Measurements from ENCODE around the gene STAT3.
"Not testable (repeated sequence)": the region's sequence is repeated elsewhere in the genome, so short reads cannot be mapped to it uniquely, and the experiment has no call there.

STAT3 gene

DNA sequence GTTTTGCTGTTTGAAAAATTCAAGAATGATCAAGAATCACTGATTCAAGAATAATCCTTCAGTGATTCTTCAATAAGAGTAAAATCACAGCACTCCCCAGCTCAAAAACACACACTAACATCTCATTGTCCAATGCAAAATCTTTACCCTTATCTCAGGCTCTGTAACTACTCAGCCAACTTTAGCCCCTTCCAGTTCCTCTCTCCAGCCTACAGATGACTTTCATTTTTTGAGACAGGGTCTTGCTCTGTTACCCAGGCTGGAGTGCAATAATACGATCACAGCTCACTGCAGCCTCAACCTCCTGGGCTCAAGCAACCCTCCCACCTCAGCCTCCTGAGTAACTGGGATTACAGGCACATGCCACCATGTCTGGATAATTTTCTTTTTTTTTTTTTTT is 25.0 kb downstream of the STAT3 start:
- TF ChIP-seq, protein P1, sequence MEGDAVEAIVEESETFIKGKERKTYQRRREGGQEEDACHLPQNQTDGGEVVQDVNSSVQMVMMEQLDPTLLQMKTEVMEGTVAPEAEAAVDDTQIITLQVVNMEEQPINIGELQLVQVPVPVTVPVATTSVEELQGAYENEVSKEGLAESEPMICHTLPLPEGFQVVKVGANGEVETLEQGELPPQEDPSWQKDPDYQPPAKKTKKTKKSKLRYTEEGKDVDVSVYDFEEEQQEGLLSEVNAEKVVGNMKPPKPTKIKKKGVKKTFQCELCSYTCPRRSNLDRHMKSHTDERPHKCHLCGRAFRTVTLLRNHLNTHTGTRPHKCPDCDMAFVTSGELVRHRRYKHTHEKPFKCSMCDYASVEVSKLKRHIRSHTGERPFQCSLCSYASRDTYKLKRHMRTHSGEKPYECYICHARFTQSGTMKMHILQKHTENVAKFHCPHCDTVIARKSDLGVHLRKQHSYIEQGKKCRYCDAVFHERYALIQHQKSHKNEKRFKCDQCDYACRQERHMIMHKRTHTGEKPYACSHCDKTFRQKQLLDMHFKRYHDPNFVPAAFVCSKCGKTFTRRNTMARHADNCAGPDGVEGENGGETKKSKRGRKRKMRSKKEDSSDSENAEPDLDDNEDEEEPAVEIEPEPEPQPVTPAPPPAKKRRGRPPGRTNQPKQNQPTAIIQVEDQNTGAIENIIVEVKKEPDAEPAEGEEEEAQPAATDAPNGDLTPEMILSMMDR (IDR thresholded peaks at IDR 0.05; ENCODE audit: insufficient read depth, low read length, poor library complexity, severe bottlenecking), result no peak
- TF ChIP-seq EZH2phosphoT487 (conservative IDR thresholded peaks at IDR 0.05; ENCODE audit: low read length), result no peak
- Histone ChIP-seq H3K27ac (ENCODE audit: low read depth, low read length) (no peak overlapping the region), H3F3A (ENCODE audit: insufficient read depth) (no peaks in the 10 kb centered on the region; the same call in 1 of the 2 replicates), H4K20me1 (ENCODE audit: low read depth, low read length) (peaks cover 5% of the 10 kb centered on the region; the same call in 1 of the 2 replicates), H3K9me3 (ENCODE audit: insufficient read depth, low read length) (no peaks in the 10 kb centered on the region), H3K79me2 (ENCODE audit: insufficient read depth, low read length) (no peaks in the 10 kb centered on the region), H3K4me3 (ENCODE audit: insufficient read depth, low read length, poor library complexity, severe bottlenecking) (no peak overlapping the region), H3K9ac (ENCODE audit: low read length) (no peak overlapping the region), H3K36me3 (ENCODE audit: low read length) (no peaks in the 10 kb centered on the region), H3K9me2 (replicated peaks; ENCODE audit: insufficient read depth, low read length) (no peaks in the 10 kb centered on the region), H3K27me3 (ENCODE audit: low read length) (no peaks in the 10 kb centered on the region), H2AFZ (ENCODE audit: low read depth, low read length, severe bottlenecking) (no peak overlapping the region), H3K4me2 (ENCODE audit: low read depth, low read length, poor library complexity, severe bottlenecking) (no peak overlapping the region)

DNA sequence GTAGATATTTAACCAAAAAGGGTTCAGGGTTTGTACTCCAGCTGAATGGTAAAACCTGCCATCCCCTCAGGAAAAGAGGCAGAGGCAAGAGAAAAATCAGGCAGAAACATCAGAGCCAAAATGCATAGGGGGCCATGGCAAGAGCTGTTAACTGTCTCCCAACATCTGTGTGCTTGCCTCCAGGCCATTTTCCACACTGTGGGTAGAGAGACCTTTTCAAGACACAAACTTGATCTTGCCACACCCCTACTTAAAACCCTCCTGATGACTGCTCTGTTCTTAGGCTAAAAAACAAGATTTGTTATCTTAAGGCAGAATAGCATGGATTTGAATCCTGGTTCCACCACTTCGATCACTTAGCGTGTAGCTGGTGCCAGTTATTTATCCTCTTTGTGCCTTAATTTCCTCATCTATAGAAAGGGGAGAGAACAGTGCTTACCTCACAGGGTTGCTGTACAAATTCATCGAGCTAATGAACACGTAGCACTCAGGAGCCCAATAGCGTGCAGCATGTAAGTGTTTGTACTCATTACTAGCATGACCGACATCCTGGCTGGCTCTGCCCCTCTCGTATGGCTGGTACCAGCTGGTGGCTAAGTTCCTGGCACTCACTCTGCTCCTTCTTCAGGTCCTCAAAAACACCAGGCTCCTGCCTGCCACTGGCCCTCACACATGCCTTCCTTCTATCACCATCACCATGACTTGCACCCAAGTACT is 25.8 kb downstream of the STAT3 start:
- Histone ChIP-seq H3K9me3 (ENCODE audit: insufficient read depth, low read length) (no peaks in the 10 kb centered on the region), H3K4me3 (ENCODE audit: insufficient read depth, low read length, poor library complexity, severe bottlenecking) (no peak overlapping the region), H3K36me3 (ENCODE audit: low read length) (no peaks in the 10 kb centered on the region), H3K4me2 (ENCODE audit: low read depth, low read length, poor library complexity, severe bottlenecking) (no peak overlapping the region), H3K9ac (ENCODE audit: low read length) (no peak overlapping the region), H2AFZ (ENCODE audit: low read depth, low read length, severe bottlenecking) (no peak overlapping the region), H3F3A (ENCODE audit: insufficient read depth) (no peaks in the 10 kb centered on the region), H3K27me3 (ENCODE audit: low read length) (no peaks in the 10 kb centered on the region), H3K9me2 (replicated peaks; ENCODE audit: insufficient read depth, low read length) (no peaks in the 10 kb centered on the region), H3K27ac (ENCODE audit: low read depth, low read length) (no peak overlapping the region), H4K20me1 (ENCODE audit: low read depth, low read length) (peaks cover 5% of the 10 kb centered on the region; the same call in 1 of the 2 replicates), H3K79me2 (ENCODE audit: insufficient read depth, low read length) (no peaks in the 10 kb centered on the region)
- TF ChIP-seq, protein P1 (IDR thresholded peaks at IDR 0.05; ENCODE audit: insufficient read depth, low read length, poor library complexity, severe bottlenecking), result no peak
- no peak for TF ChIP-seq EZH2phosphoT487 (conservative IDR thresholded peaks at IDR 0.05; ENCODE audit: low read length)

DNA sequence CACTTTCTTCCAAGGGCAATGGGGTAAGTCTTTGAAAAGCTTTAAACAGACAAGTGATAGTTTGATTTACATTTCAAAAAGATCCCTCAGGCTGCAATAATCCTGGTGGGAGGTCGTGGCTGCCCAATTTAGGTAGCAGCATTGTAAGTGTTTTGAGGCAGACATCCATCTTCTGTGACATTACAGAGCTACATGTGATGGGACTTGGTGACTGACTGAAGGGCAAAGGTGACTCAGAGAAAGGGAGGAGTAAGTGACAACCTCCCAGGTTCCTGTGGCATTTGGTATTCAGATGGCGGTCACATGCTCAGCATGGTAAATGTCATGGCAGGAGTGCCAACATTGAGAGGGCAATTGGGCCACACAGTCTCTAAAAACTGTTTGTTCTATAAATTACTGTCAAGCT is 26.5 kb downstream of the STAT3 start:
- no peak overlapping the region for H3K4me3 ChIP-seq (ENCODE audit: insufficient read depth, low read length, poor library complexity, severe bottlenecking)
- H3K9ac ChIP-seq (ENCODE audit: low read length), result no peak overlapping the region
- TF ChIP-seq EZH2phosphoT487 (conservative IDR thresholded peaks at IDR 0.05; ENCODE audit: low read length), result no peak
- no peaks in the 10 kb centered on the region for H3K36me3 ChIP-seq (ENCODE audit: low read length)
- peaks cover 5% of the 10 kb centered on the region; the same call in 1 of the 2 replicates for H4K20me1 ChIP-seq (ENCODE audit: low read depth, low read length)
- no peaks in the 10 kb centered on the region for H3F3A ChIP-seq (ENCODE audit: insufficient read depth)
- no peaks in the 10 kb centered on the region for H3K27me3 ChIP-seq (ENCODE audit: low read length)
- H3K4me2 ChIP-seq (ENCODE audit: low read depth, low read length, poor library complexity, severe bottlenecking), result no peak overlapping the region
- no peaks in the 10 kb centered on the region for H3K9me2 ChIP-seq (replicated peaks; ENCODE audit: insufficient read depth, low read length)
- no peaks in the 10 kb centered on the region for H3K9me3 ChIP-seq (ENCODE audit: insufficient read depth, low read length)
- H3K79me2 ChIP-seq (ENCODE audit: insufficient read depth, low read length), result no peaks in the 10 kb centered on the region
- H3K27ac ChIP-seq (ENCODE audit: low read depth, low read length), result no peak overlapping the region
- no peak overlapping the region for H2AFZ ChIP-seq (ENCODE audit: low read depth, low read length, severe bottlenecking)

DNA sequence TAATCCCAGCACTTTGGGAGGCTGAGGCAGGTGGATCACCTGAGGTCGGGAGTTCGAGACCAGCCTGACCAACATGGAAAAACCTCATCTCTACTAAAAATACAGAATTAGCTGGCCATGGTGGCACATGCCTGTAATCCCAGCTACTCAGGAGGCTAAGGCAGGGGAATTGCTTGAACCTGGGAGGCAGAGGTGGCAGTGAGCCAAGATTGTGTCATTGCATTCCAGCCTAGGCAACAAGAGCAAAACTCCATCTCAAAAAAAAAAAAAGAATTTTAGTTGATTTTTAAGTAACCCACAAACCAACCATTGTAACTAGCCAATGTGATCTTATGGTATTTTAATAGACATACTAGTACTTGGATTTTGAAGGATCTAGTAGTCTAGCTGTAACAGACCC is 27.9 kb downstream of the STAT3 start:
- H3K27ac ChIP-seq (ENCODE audit: low read depth, low read length); H3K27me3 ChIP-seq (ENCODE audit: low read length); H3F3A ChIP-seq (ENCODE audit: insufficient read depth); H3K36me3 ChIP-seq (ENCODE audit: low read length); H3K9me2 ChIP-seq (replicated peaks; ENCODE audit: insufficient read depth, low read length); H3K79me2 ChIP-seq (ENCODE audit: insufficient read depth, low read length); H3K4me3 ChIP-seq (ENCODE audit: insufficient read depth, low read length, poor library complexity, severe bottlenecking); H4K20me1 ChIP-seq (ENCODE audit: low read depth, low read length); H2AFZ ChIP-seq (ENCODE audit: low read depth, low read length, severe bottlenecking); H3K4me2 ChIP-seq (ENCODE audit: low read depth, low read length, poor library complexity, severe bottlenecking); H3K9ac ChIP-seq (ENCODE audit: low read length); H3K9me3 ChIP-seq (ENCODE audit: insufficient read depth, low read length): not testable (repeated sequence)

Data from SU-DHL-6 (cell line).